Activated T-helper 2 cell treated with anti-CD3 and anti-CD28 coated beads, Interferon-gamma antibody, Interleukin-2, Interleukin-4, amounts not matched to agents 10 μg/mL and 5 μg/mL and 100 μg/mL, durations not matched to agents 14 hours and 24 hours and 36 hours (primary cell): Measurements from ENCODE around the gene IPO9. TPM values are rescaled to one million over a fixed set of nuclear protein-coding genes. Genes with fewer than 3 reads are reported as not detected.

Experiments
- total RNA-seq: library from RNA; stranded (reverse); gene quantifications from 2 replicates; pipeline ENCODE4 v1.2.3, GENCODE V29; 2022

The IPO9 gene
- total RNA-seq, 1 donor from 2014 or later, result 64.7 TPM

Other genes starting within 250 kb of the IPO9 start
- gene SHISA4, start 59.7 kb downstream of the IPO9 start, total RNA-seq, result 0.41 and 0.48 TPM in 2 replicates
- gene LMOD1, start 117.4 kb downstream of the IPO9 start, total RNA-seq, result not detected in 2 replicates
- 92.6 and 96.0 TPM in 2 replicates for gene TIMM17A, start 126.3 kb downstream of the IPO9 start, total RNA-seq
- gene RNPEP, start 153.5 kb downstream of the IPO9 start, total RNA-seq, result 42.5 and 43.6 TPM in 2 replicates
- 0.62 and 0.97 TPM in 2 replicates for gene ELF3, start 181.4 kb downstream of the IPO9 start, total RNA-seq